Activated CD8-positive, alpha-beta memory T cell treated with anti-CD3 and anti-CD28 coated beads, Interleukin-2, amount 50 U/mL, for 1 hour (primary cell): Measurements from ENCODE around the gene TOMM40.
A peak's percentile ranks its signal among the peaks of the same experiment; 100 is the strongest.
"Not testable (repeated sequence)": the region's sequence is repeated elsewhere in the genome, so short reads cannot be mapped to it uniquely, and the experiment has no call there.

ENCODE experiments used
- DNase-seq: peaks from one replicate; pipeline ENCODE4 v3.0.0-alpha.2; 2020; ENCODE audit errors: extremely low read depth

Gene TOMM40

DNA sequence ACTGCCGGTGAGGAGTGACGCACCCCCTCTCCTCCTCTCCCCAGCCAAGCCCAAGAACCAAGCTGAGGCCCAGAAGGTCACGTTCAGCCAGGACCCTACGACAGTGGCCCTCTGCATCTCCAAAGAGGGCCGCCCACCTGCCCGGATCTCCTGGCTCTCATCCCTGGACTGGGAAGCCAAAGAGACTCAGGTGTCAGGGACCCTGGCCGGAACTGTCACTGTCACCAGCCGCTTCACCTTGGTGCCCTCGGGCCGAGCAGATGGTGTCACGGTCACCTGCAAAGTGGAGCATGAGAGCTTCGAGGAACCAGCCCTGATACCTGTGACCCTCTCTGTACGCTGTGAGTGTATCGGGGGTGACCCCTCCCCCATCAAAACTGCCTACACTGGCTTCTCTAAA lies 19.2 kb upstream of the TOMM40 start:
- DNase-seq = no peak

DNA sequence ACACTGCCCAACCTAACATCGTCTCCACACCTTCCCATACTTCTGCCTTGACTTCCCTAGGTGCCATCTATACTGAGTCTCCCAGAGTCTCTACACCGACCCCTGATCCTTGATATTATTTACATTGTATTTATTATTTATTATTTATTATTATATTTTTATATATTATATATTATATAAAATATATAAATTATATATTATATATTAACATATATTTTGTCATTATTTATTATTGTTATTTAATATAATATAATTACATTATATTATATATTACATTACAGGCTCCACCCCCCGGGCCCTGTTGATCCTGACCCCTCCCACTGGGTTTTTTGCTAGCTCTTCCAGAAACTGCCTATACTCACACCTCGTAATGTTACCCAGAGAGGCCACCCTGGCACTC lies 18.4 kb upstream of the TOMM40 start:
- DNase-seq = no peak

DNA sequence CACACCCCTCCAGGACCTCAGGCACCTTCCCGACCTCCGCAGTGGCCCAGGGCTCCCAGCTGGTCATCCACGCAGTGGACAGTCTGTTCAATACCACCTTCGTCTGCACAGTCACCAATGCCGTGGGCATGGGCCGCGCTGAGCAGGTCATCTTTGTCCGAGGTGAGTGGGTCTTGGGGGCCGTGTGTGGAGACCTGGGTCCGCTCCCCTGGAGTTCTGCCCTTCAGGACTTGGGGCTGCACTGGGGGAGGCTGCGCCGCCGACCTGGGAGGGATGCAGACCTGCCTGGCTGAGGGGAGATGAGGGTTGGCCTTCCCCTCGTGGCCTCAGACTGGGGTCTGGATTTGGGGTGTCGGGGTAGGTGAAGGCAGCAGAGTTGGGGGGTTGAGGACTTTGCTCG lies 16.7 kb upstream of the TOMM40 start:
- no peak for DNase-seq

DNA sequence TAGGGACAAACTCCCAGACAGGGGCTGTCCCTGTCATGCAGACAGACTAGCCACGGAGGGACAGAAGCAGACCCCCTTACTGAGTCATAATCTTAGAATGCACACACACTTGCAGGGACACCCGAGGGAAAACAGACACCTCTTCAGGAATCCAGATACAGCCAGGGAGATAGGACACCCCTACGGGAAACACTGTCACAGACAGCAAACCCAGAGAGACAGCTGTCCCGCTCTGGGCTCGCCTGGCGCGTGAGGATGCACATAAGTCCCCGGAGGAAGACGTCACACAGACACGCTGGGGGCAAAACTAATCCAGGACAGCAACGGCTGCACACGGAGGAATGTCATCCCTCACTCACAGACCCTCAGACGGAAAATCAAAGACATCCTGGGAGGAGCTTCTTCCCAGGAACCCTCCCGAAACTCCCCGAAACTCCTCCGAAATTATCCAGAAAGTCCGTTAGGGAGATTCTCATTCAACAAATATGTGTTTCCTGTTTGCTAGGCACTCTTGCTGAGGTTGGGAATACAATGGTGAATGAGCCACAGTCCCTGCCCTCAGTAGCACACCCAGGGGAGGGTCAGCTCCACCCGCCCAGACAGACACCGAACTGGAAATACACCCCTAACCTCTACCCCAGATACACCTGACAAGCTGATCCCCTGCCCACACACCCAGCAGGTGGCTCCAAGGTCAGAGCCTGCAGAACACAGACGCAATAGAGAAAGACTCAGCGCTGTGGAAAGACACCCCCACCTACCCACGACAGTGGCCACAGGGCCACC lies 15.2 kb upstream of the TOMM40 start:
- no peak for DNase-seq

DNA sequence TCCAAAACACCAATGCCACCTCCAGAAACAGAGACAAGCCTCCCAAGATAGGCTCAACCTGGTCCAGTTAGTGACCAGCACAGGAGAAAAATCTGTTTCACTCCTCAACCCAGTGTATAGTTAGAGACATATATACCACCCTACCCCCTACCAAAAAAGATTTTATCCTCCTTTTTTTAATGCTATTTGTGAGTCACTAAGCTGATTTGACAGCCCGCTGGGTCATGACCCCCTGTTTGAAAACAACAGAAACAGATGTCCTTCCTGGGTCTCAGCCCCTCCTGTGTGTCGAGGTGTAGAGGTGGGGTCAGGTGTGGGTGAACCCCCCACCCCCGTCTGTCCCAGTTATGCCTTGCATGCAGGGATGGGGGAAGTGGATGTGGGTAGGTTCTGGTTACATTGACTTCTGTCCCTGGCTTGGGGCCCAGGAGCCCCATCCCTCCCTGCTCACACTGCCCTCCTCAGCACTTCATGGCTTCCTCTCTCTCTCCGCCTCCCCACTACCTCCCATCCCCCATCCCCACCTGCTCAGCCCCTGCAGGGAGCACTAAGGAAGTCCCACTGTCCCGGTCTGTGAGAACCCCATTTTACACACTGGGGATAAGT lies 14.0 kb upstream of the TOMM40 start:
- DNase-seq = no peak

DNA sequence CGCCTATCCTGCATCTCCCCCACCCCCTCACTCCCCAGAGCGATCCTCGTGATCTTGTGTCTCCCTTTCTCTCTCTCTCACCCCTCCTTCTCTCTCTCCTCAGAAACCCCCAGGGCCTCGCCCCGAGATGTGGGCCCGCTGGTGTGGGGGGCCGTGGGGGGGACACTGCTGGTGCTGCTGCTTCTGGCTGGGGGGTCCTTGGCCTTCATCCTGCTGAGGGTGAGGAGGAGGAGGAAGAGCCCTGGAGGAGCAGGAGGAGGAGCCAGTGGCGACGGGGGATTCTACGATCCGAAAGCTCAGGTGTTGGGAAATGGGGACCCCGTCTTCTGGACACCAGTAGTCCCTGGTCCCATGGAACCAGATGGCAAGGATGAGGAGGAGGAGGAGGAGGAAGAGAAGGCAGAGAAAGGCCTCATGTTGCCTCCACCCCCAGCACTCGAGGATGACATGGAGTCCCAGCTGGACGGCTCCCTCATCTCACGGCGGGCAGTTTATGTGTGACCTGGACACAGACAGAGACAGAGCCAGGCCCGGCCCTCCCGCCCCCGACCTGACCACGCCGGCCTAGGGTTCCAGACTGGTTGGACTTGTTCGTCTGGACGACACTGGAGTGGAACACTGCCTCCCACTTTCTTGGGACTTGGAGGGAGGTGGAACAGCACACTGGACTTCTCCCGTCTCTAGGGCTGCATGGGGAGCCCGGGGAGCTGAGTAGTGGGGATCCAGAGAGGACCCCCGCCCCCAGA lies 12.8 kb upstream of the TOMM40 start:
- DNase-seq = no peak

DNA sequence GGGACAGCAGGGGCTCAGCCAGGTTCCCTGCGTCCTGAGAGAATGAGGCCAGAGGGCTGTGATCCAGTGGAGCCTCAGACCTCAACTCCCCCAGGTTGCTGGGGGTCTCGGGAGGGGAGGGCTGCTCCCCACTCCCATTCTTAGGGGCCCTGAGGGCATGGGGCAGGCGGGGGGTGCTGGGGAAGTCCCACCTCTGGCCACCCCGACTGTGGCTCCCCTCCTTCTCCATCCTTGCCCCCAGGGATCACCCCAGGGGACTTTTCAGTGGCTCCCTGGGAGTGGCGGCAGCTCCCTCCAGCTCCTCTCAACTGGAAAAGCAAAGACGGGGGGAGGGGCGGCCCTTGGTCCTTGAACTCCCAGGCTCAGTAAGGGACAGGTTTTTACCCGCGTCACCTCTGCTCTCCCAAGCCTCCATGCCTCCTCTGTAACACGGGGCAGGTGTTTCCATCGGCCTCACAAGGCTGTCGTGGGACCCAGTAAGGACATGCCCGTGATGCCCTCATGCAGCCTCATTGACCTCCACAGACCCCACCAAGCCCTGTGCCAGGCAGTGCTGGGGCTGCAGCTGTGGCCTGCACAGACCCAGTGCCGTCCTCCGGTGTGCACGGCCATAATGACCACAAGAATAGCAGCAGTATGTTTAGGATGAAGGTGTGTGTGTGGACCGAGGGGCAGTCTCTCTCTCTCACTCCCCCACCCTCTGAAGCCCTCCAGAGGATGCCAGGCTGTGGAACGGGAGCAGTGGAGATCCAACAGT lies 11.6 kb upstream of the TOMM40 start:
- DNase-seq = no peak

DNA sequence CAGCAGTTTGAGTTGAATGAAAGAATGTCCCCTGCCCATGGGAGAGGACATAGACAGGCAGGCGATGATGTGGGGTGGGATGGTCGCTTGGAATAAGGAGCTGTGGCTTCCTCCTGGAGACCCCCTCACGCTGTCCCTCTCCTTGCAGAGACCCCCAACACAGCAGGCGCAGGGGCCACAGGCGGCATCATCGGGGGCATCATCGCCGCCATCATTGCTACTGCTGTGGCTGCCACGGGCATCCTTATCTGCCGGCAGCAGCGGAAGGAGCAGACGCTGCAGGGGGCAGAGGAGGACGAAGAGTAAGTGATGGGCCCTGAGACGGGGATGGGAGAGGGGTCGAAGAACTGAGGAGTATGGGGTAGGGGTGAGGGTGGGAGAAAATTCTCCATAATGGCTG lies 9.0 kb upstream of the TOMM40 start:
- no peak for DNase-seq

DNA sequence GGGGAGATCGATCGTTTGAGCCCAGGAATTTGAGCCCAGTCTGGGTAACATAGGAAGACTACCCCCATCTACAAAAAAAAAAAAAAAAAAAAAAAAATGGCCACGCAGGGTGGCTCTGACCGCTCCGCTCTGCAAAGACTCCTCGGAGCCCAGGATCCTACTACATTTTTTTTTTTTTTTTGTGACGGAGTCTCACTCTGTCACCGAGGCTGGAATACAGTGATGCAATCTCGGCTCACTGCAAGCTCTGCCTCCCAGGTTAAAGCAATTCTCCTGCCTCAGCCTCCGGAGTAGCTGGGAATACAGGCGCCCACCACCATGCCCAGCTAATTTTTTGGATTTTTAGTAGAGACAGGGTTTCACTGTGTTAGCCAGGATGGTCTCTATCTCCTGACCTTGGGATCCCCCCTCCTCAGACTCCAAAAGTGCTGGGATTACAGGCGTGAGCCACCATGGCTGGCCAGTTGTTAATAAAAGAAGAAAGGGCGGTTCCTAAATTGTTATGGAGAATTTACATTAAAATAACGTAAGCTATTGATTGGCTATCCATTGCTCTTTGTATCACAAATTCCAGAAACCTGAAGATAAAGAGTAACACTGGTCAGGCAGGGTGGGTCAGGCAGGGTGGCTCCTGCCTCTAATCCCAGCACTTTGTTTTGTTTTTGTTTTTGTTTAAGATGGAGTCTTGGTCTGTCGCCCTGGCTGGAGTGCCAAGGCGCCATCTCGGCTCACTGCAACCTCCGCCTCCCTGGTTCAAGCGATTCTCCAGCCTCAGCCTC lies 8.2 kb upstream of the TOMM40 start:
- DNase-seq = not testable (repeated sequence)

DNA sequence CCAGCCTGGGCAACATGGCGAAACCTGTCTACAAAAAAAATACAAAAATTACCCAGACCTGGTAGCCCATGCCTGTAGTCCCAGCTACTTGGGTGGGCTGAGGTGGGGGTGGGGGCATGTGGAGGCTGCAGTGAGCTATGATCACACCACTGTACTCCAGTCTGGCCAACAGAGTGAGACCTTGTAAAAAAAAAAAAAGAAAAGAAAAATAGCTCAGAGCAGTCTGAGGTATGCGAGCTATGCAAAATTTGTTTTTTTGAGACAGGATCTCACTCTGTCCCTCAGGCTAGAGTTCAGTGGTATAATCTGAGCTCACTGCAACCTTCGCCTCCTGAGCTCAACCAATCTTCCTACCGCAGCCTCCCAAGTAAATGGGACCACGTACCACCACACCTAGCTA lies 7.1 kb upstream of the TOMM40 start:
- no peak for DNase-seq

DNA sequence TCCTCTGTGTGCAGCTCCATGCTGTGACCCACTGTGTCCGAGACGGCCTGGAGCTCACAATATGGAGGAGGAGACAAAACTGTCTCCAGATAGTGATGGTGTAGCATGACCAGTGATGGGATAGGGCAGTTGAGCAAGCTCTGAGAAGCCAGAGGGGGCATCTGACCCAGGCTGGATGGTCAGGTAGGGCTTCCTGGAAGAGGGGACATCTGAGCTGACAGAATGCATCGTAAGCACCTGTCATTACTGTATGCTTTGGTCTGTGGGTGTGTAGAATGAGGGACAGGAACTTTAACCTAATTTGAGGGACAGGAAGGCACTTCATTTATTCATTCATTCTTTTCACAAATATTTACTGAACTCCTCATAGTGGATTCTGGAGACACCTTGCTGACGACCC lies 6.5 kb upstream of the TOMM40 start:
- no peak for DNase-seq

DNA sequence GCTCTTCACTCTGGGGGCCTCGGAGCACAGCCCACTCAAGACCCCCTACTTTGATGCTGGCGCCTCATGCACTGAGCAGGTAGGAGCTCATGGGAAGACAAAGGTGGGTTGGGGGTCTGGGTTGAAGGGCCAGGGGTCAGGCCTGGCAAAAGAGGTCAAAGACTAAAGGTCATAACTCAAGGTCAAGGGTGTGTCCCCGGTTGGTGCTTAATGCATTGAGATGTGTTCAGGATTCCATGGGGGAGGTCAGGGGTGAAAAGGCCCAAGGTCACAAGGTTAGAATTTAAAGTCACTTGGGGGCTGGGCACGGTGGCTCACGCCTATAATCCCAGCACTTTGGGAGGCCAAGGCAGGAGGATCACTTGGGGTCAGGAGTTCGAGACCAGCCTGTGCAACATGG lies 4.9 kb upstream of the TOMM40 start:
- DNase-seq = no peak

DNA sequence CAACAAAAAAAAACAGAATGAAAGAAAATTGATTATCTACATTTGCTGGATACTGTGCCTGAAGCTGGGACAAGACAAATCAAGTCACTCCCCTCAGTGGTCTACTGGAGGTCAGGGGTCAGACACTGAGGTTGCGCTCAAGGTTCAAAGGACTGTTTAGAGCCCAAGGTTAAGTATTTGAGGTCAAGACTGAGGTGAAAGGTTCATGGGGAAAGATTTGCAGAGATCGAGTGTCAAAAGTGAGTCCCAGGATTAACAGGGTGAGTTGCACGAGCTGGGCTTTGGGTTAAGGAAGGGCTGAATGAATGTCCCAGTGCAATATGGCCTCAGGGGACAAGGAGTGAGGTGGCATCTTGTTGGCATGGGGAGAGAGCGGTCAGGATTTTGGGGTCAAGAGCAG lies 3.4 kb upstream of the TOMM40 start:
- no peak for DNase-seq

DNA sequence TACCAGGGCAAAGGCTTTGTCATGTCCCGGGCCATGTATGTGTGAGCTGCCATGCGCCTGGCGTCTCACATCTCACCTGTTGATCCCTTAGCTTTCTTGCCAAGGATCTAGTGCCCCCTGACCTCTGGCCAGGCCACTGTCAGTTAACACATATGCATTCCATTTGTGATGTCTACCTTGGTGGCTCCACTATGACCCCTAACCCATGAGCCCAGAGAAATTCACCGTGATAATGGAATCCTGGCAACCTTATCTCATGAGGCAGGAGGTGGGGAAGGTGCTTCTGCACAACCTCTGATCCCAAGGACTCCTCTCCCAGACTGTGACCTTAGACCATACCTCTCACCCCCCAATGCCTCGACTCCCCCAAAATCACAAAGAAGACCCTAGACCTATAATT lies 2.7 kb upstream of the TOMM40 start:
- DNase-seq = not testable (repeated sequence)

DNA sequence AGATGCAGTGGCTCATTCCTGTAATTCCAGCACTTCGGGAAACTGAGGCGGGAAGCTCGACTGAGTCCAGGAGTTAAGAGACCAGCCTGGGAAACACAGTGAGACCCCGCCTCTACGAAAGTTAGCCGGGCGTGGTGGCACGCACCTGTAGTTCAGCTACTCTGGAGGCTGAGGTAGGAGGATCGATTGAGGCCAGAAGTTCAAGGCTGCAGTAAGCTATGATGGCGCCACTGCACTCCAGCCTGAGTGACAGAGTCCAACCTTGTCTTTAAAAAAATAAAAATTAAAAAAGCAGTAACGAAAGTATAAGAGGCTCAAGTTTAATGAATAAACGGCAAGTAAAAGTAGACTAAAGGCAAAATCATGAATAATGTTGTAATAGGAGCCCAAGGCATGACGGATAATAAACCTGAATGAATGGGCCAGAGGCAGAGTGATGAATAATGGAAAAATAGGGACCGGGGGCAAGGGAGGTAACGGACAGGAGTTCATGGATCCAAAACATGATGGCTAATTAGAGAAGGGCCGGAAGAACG lies 1.2 kb upstream of the TOMM40 start:
- no peak for DNase-seq

DNA sequence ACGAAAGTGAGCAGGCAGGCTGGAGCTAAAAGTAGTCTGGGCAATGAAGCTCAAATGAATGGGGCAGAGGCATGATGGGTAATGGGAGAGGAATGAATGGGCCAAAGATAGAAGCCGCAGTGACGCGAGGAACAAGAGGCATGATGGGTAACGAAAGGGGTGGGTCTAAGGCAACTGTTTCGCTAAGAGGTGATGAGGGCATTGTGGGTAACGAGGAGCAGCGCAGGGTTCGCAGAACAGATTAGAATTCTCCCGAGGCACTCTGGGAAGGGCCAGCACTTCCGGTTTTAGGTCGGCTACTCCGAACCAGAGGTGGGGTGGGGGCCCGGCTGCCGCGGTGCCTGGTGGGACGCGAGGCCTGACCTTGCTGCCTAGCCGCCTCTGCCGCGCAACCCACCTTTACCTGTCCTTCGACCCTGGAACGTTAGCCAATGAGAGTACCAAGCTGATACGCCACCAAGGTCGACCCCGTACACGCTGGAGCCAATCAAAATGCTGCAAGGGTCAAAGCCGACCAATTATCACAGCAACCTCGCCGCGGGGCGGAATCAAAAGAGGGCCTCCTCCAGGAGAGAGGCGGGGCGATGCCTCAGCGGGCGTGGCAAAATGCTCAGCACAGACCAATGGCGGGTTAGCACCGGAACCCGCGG lies 563 bp upstream of the TOMM40 start:
- DNase-seq = peak; percentile 100

DNA sequence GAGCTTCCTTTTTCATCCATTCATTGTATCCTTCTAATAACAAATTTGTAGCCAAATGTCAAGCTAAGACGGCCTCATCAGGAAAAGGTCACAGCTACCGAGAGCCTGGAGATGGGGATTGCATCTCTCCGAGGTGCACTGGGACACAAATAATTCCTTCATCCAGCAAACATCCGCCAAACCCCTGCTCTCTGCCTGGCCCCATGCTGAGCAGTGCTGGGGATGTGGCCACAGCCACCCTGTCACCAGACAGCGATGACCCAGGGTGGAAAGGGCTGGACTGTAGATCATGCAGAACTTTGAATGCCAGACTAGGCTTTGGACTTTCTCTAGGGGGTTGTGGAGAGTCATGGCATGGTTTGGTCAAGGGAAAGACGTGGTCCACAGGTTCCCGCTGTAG lies 1.9 kb downstream of the TOMM40 start:
- no peak for DNase-seq

DNA sequence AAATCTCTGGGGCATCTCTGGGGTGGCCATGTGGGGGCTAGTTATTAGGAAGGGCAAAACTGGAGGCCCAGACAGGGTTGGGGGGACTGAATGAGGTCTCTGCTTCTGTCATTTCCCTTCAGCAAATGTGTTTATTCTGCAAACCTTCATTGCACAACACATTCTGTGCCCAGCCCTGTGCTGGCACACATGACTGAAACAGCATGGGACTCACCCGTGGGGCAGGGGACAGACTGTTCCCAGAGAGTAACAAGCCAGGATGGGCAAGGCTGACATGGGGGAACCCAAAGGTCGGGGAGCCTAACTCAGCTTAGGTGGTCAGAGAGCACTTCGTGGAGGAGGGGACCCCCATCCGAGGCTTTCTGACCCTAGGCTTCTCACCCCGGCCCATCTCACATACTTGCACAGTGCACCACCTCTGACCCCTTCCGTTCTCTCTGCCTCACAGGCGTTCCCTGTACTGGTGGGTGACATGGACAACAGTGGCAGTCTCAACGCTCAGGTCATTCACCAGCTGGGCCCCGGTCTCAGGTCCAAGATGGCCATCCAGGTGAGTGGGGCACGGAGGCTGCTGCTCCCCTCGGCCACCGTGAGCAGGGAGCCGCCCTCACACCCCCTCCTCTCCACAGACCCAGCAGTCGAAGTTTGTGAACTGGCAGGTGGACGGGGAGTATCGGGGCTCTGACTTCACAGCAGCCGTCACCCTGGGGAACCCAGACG lies 2.4 kb downstream of the TOMM40 start:
- no peak for DNase-seq

DNA sequence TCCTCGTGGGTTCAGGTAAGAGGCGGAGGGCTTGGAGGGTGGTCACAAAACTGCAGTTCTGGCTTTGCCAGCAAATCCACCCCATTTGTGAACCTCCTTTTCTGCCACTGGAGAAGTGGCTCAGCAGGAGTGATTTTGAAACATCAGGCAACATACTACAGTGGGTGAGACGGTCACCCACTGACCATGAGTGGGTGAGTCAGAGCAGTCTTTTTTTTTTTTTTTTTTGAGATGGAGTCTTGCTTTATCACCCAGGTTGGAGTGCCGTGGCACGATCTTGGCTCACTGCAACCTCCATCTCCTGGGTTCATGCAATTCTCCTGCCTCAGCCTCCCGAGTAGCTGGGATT lies 3.0 kb downstream of the TOMM40 start:
- DNase-seq = no peak

DNA sequence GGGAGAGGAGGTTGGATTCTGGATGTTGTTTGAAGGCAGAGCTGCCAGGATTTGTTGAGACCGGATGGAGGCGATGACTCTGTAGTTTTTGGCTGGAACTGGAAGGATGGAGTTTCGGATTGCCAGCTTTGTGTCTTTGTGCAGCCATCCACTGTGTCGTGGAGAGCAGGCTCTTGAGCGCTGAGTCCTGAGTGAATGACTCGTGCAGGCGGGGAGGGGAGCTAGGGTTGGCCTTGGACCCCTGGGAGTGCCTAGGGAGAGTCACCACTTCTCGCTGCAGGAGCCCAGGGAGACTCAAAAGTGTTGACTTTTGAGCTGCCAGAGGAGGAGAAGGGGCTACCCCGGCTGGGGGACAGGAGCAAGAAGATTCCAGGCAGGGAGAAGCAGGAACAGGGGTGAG lies 3.9 kb downstream of the TOMM40 start:
- DNase-seq = no peak
